Stimulated activated CD4-positive, alpha-beta T cell treated with anti-CD3 and anti-CD28 coated beads, TNF-alpha, amount 100 ng/mL, for 4 hours (primary cell): ENCODE measurements around the gene RAB10.
"Not testable (repeated sequence)": the region's sequence is repeated elsewhere in the genome, so short reads cannot be mapped to it uniquely, and the experiment has no call there.

Source experiments
- DNase-seq, 3 experiments: peaks; one replicate each; pipeline ENCODE4 v3.0.0-alpha.2; 2020; ENCODE audit warnings: low read depth in 3 of 3

Gene RAB10

GRCh38 chr2:26058390-26058789 lies 24.5 kb downstream of the RAB10 start:
- no peak for DNase-seq

- DNase-seq: no peak
Measured at GRCh38 chr2:26059542-26059941, 25.7 kb downstream of the RAB10 start.

- DNase-seq: no peak
Measured at GRCh38 chr2:26061539-26061938, 27.7 kb downstream of the RAB10 start.

GRCh38 chr2:26064846-26065245 lies 31.0 kb downstream of the RAB10 start:
- DNase-seq: no peak

GRCh38 chr2:26067186-26067974 lies 33.5 kb downstream of the RAB10 start:
- no peak for DNase-seq

GRCh38 chr2:26067980-26068507 lies 34.2 kb downstream of the RAB10 start:
- no peak for DNase-seq

- DNase-seq: peak in 1 of 3 experiments; percentile 31
Measured at GRCh38 chr2:26068602-26069298, 34.9 kb downstream of the RAB10 start.

GRCh38 chr2:26070730-26071129 lies 36.8 kb downstream of the RAB10 start:
- no peak for DNase-seq

GRCh38 chr2:26072925-26073768 lies 39.3 kb downstream of the RAB10 start:
- DNase-seq: no peak

- DNase-seq: no peak
Measured at GRCh38 chr2:26073830-26074229, 39.9 kb downstream of the RAB10 start.

GRCh38 chr2:26074676-26075075 lies 40.8 kb downstream of the RAB10 start:
- DNase-seq: no peak

- no peak for DNase-seq
Measured at GRCh38 chr2:26075173-26075572, 41.3 kb downstream of the RAB10 start.

GRCh38 chr2:26076001-26076587 lies 42.2 kb downstream of the RAB10 start:
- no peak for DNase-seq

- no peak for DNase-seq
Measured at GRCh38 chr2:26077291-26077690, 43.4 kb downstream of the RAB10 start.

- no peak for DNase-seq
Measured at GRCh38 chr2:26078939-26079338, 45.1 kb downstream of the RAB10 start.

- DNase-seq: no peak
Measured at GRCh38 chr2:26080356-26080755, 46.5 kb downstream of the RAB10 start.

- DNase-seq: not testable (repeated sequence)
Measured at GRCh38 chr2:26080925-26081324, 47.0 kb downstream of the RAB10 start.

GRCh38 chr2:26081556-26081955 lies 47.7 kb downstream of the RAB10 start:
- no peak for DNase-seq

GRCh38 chr2:26086155-26086637 lies 52.3 kb downstream of the RAB10 start:
- no peak for DNase-seq

- no peak for DNase-seq
Measured at GRCh38 chr2:26086779-26087178, 52.9 kb downstream of the RAB10 start.

- DNase-seq: no peak
Measured at GRCh38 chr2:26088038-26088643, 54.3 kb downstream of the RAB10 start.
